H9 (cell line): Measurements from ENCODE around the gene MAPK8. TPM values are rescaled to one million over a fixed set of nuclear protein-coding genes. Genes with fewer than 3 reads are reported as not detected.

ENCODE experiments used
- DNase-seq: peaks from one replicate; pipeline ENCODE4 v3.0.0-alpha.2; 2017
- H2AFZ ChIP-seq: one replicate; pipeline ENCODE4 v1.6.1; 2013; ENCODE audit warnings: mild to moderate bottlenecking, low read length, control low read depth, moderate library complexity
- H2AK5ac ChIP-seq: 2 replicates; pipeline ENCODE4 v1.6.1; 2013; ENCODE audit warnings: low read length, control low read depth, mixed read lengths; ENCODE audit not compliant: insufficient read length
- H2BK120ac ChIP-seq: one replicate; pipeline ENCODE4 v1.6.1; 2013; ENCODE audit warnings: low read depth, mild to moderate bottlenecking, low read length, control low read depth, inconsistent platforms; ENCODE audit not compliant: poor library complexity, severe bottlenecking
- H2BK12ac ChIP-seq: 2 replicates; pipeline ENCODE4 v1.6.1; 2013; ENCODE audit warnings: low read length, control low read depth, mixed read lengths, low read depth; ENCODE audit not compliant: insufficient read length
- H2BK15ac ChIP-seq: 2 replicates; pipeline ENCODE4 v1.6.1; 2013; ENCODE audit warnings: low read depth, low read length, control low read depth
- H2BK20ac ChIP-seq: one replicate; pipeline ENCODE4 v1.6.1; 2013; ENCODE audit warnings: low read depth, mild to moderate bottlenecking, low read length, control low read depth, inconsistent platforms; ENCODE audit not compliant: poor library complexity, severe bottlenecking
- H2BK5ac ChIP-seq: 2 replicates; pipeline ENCODE4 v1.6.1; 2013; ENCODE audit warnings: low read length, control low read depth, mixed read lengths; ENCODE audit not compliant: insufficient read length
- H3K14ac ChIP-seq: 2 replicates; pipeline ENCODE4 v1.6.1; 2013; ENCODE audit warnings: low read length, control low read depth; ENCODE audit not compliant: insufficient read depth
- H3K18ac ChIP-seq: 2 replicates; pipeline ENCODE4 v1.6.1; 2013; ENCODE audit warnings: low read depth, mild to moderate bottlenecking, mixed read lengths, low read length, control low read depth; ENCODE audit not compliant: insufficient read length
- H3K23ac ChIP-seq: 2 replicates; pipeline ENCODE4 v1.6.1; 2013; ENCODE audit warnings: low read length, control low read depth, mixed read lengths, low read depth; ENCODE audit not compliant: insufficient read length
- H3K23me2 ChIP-seq: 2 replicates; pipeline ENCODE4 v1.6.1; 2013; ENCODE audit warnings: low read depth, mild to moderate bottlenecking, mixed read lengths, low read length, control low read depth; ENCODE audit not compliant: insufficient read length, poor library complexity, severe bottlenecking
- H3K27ac ChIP-seq: 2 replicates; pipeline ENCODE4 v1.5.1; 2013; ENCODE audit warnings: low read length, control low read depth, mixed read lengths, low read depth; ENCODE audit not compliant: insufficient read length
- H3K27me3 ChIP-seq: 2 replicates; pipeline ENCODE4 v1.6.1; 2013; ENCODE audit warnings: low read length, control low read depth, inconsistent platforms; ENCODE audit not compliant: insufficient read depth
- H3K4ac ChIP-seq: 2 replicates; pipeline ENCODE4 v1.6.1; 2013; ENCODE audit warnings: low read depth, mild to moderate bottlenecking, control low read depth, inconsistent platforms, low read length, moderate library complexity
- H3K4me1 ChIP-seq: 2 replicates; pipeline ENCODE4 v1.6.1; 2013; ENCODE audit warnings: low read length, control low read depth, inconsistent platforms; ENCODE audit not compliant: insufficient read depth
- H3K4me2 ChIP-seq: 2 replicates; pipeline ENCODE4 v1.6.1; 2013; ENCODE audit warnings: low read length, control low read depth, mixed read lengths; ENCODE audit not compliant: insufficient read length, insufficient read depth
- H3K56ac ChIP-seq: 2 replicates; pipeline ENCODE4 v1.6.1; 2013; ENCODE audit warnings: low read depth, mild to moderate bottlenecking, mixed read lengths, low read length, control low read depth; ENCODE audit not compliant: insufficient read length
- H3K79me1 ChIP-seq: 2 replicates; pipeline ENCODE4 v1.6.1; 2013; ENCODE audit warnings: low read depth, mild to moderate bottlenecking, moderate library complexity, low read length, control low read depth, inconsistent platforms; ENCODE audit not compliant: insufficient read depth, poor library complexity, severe bottlenecking
- H3K79me2 ChIP-seq: 2 replicates; pipeline ENCODE4 v1.6.1; 2013; ENCODE audit warnings: low read length, control low read depth, inconsistent platforms; ENCODE audit not compliant: insufficient read depth
- H3K9ac ChIP-seq: 2 replicates; pipeline ENCODE4 v1.6.1; 2013; ENCODE audit warnings: low read length, control low read depth, mixed read lengths; ENCODE audit not compliant: insufficient read length; ENCODE audit errors: extremely low read depth
- H3K9me3 ChIP-seq: one replicate; pipeline ENCODE4 v1.6.1; 2013; ENCODE audit warnings: low read depth, low read length, inconsistent platforms; ENCODE audit not compliant: control insufficient read depth
- H3T11ph ChIP-seq: one replicate; pipeline ENCODE4 v1.6.1; 2013; ENCODE audit warnings: mild to moderate bottlenecking, low read length, control low read depth, inconsistent platforms
- H4K20me1 ChIP-seq: one replicate; pipeline ENCODE4 v1.6.1; 2013; ENCODE audit not compliant: control insufficient read depth, insufficient read length, insufficient read depth
- H4K5ac ChIP-seq: 2 replicates; pipeline ENCODE4 v1.6.1; 2013; ENCODE audit warnings: low read depth, mild to moderate bottlenecking, mixed read lengths, low read length, control low read depth; ENCODE audit not compliant: insufficient read length
- H4K8ac ChIP-seq: replicated peaks from 2 replicates; pipeline ENCODE4 v1.6.1; 2013; ENCODE audit warnings: low read length, control low read depth, mixed read lengths, low read depth; ENCODE audit not compliant: insufficient read length
- H4K91ac ChIP-seq: 2 replicates; pipeline ENCODE4 v1.6.1; 2013; ENCODE audit warnings: low read depth, mild to moderate bottlenecking, moderate library complexity, mixed read lengths, low read length, control low read depth; ENCODE audit not compliant: insufficient read length
- H3K27ac Mint-ChIP-seq, 3 experiments: 2 replicates in 2 of 3; 3 replicates in 1 of 3; pipeline ENCODE4 v1.8.0; 2020 to 2021; ENCODE audit warnings: mixed read lengths in 3 of 3, mild to moderate bottlenecking in 1 of 3, moderate library complexity in 1 of 3
- H3K27me3 Mint-ChIP-seq: 2 replicates; pipeline ENCODE4 v1.8.0; 2021; ENCODE audit warnings: low read depth, mild to moderate bottlenecking, moderate library complexity, mixed read lengths
- H3K36me3 Mint-ChIP-seq, 3 experiments: 2 replicates in 2 of 3; 3 replicates in 1 of 3; pipeline ENCODE4 v1.8.0; 2020 to 2021; ENCODE audit warnings: low read depth in 3 of 3, mixed read lengths in 3 of 3; ENCODE audit not compliant: insufficient read depth in 1 of 3
- H3K4me1 Mint-ChIP-seq, 2 experiments: 2 replicates each; pipeline ENCODE4 v1.8.0; 2020; ENCODE audit warnings: mixed read lengths in 2 of 2
- H3K4me3 Mint-ChIP-seq, 2 experiments: 2 replicates in 1 of 2; 3 replicates in 1 of 2; pipeline ENCODE4 v1.8.0; 2020 to 2021; ENCODE audit warnings: mild to moderate bottlenecking in 2 of 2, mixed read lengths in 2 of 2, moderate library complexity in 1 of 2
- H3K9me3 Mint-ChIP-seq, 2 experiments: 2 replicates in 1 of 2; 3 replicates in 1 of 2; pipeline ENCODE4 v1.8.0; 2020; ENCODE audit warnings: mild to moderate bottlenecking in 2 of 2, mixed read lengths in 2 of 2, moderate library complexity in 1 of 2
- CTCF ChIP-seq: fragments of 200-600 bp; sonication (generic); conservative IDR thresholded peaks from 3 replicates; pipeline ENCODE4 v1.8.0; 2021; ENCODE audit warnings: antibody characterized with exemption, mild to moderate bottlenecking
- WGBS: extraction: QIAGEN DNeasy Blood & Tissue Kit; methylation state at CpG from one replicate; pipeline ENCODE4 v1.1.7; 2013; ENCODE audit warnings: missing lambda C conversion rate, low lambda C conversion rate, mixed read lengths; ENCODE audit not compliant: insufficient read length; ENCODE audit errors: extremely low coverage; 5-methylcytosine and 5-hydroxymethylcytosine counted together
- total RNA-seq: library from RNA; stranded (reverse); gene quantifications from 2 replicates; pipeline ENCODE4 v1.2.1, GENCODE V29; 2021

The MAPK8 gene
- total RNA-seq, 1 experiment from 2014 or later: 52.0 TPM

- Histone ChIP-seq H2BK20ac (no peak overlapping the region), H4K8ac (no peak overlapping the region), H4K20me1 (no peaks in the 10 kb centered on the region), H3K9ac (no peak overlapping the region), H3K14ac (no peak overlapping the region), H2AFZ (no peak overlapping the region), H3K4me2 (no peak overlapping the region), H4K91ac (no peak overlapping the region), H2BK5ac (no peak overlapping the region), H3K23me2 (no peaks in the 10 kb centered on the region), H3K27me3 (no peaks in the 10 kb centered on the region), H3K79me2 (no peaks in the 10 kb centered on the region), H2AK5ac (no peak overlapping the region), H4K5ac (no peak overlapping the region), H3K4me1 (peaks cover 7% of the 10 kb centered on the region; the same call in 1 of the 2 replicates), H2BK15ac (no peak overlapping the region), H3K18ac (no peak overlapping the region), H3T11ph (no peak overlapping the region), H2BK12ac (no peak overlapping the region), H3K79me1 (no peaks in the 10 kb centered on the region), H2BK120ac (no peak overlapping the region), H3K9me3 (no peaks in the 10 kb centered on the region), H3K27ac (no peak overlapping the region), H3K4ac (no peak overlapping the region), H3K23ac (no peak overlapping the region), H3K56ac (no peak overlapping the region)
- H3K27me3 Mint-ChIP-seq: no peaks in the 10 kb centered on the region
- peaks cover 33 to 43% of the 10 kb centered on the region in 2 experiments for H3K4me1 Mint-ChIP-seq
- DNase-seq: peak; percentile 28
- TF ChIP-seq CTCF: no peak
- H3K36me3 Mint-ChIP-seq: no peaks in the 10 kb centered on the region
- H3K9me3 Mint-ChIP-seq: no peaks in the 10 kb centered on the region
- no CpG with 5 or more reads among the region's 5 CpGs for WGBS
- H3K27ac Mint-ChIP-seq: peak overlapping the region; percentile 94 to 96 (median 95)
- H3K4me3 Mint-ChIP-seq: peak overlapping the region in 1 of 2 experiments; percentile 35; a peak in 2 of 5 replicates
These were observed 92.6 kb downstream of the MAPK8 start for GRCh38 chr10:48399056-48399541.
